Stimulated activated effector memory CD8-positive, alpha-beta T cell treated with anti-CD3 and anti-CD28 coated beads, Interleukin-12 subunit alpha, Interleukin-12 subunit beta, amount 100 ng/mL, for 72 hours (primary cell): ENCODE data around the gene CYP2E1.
"Not testable (repeated sequence)": the region's sequence is repeated elsewhere in the genome, so short reads cannot be mapped to it uniquely, and the experiment has no call there.

Experiments
- ATAC-seq: fragments of 150-1000 bp; cut with Tn5 transposase; 2 replicates; pipeline ENCODE4 v1.10.0; 2021
- DNase-seq, 2 donors: peaks; one replicate each; pipeline ENCODE4 v3.0.0; 2021 to 2022; ENCODE audit warnings: low spot score in 2 of 2
- H3K27ac Mint-ChIP-seq: one replicate; pipeline ENCODE4 v1.8.0; 2022; ENCODE audit warnings: mild to moderate bottlenecking, mixed read lengths
- H3K36me3 Mint-ChIP-seq: one replicate; pipeline ENCODE4 v1.8.0; 2022; ENCODE audit warnings: mild to moderate bottlenecking, mixed read lengths
- H3K4me1 Mint-ChIP-seq: one replicate; pipeline ENCODE4 v1.8.0; 2022; ENCODE audit warnings: mixed read lengths
- H3K4me3 Mint-ChIP-seq: one replicate; pipeline ENCODE4 v1.8.0; 2022; ENCODE audit warnings: mild to moderate bottlenecking, mixed read lengths
- H3K9me3 Mint-ChIP-seq: one replicate; pipeline ENCODE4 v1.8.0; 2022; ENCODE audit warnings: mixed read lengths

The CYP2E1 gene

GRCh38 chr10:133526957-133527588, at the start of gene CYP2E1:
CYP2E1 (plus strand) TSS chr10:133527363; CDS start chr10:133527396, 33 bp downstream.
- no peak for ATAC-seq
- H3K4me3 Mint-ChIP-seq: peak within 1 kb of the TSS; percentile 77
- peaks cover 24% of the 10 kb centered on the region for H3K4me1 Mint-ChIP-seq
- peaks cover 5% of the 10 kb centered on the region for H3K9me3 Mint-ChIP-seq
- no peaks in the 10 kb centered on the region for H3K36me3 Mint-ChIP-seq
- no peak for DNase-seq
- H3K27ac Mint-ChIP-seq: no peak within 1 kb of the TSS

GRCh38 chr10:133481086-133481643, 46.0 kb upstream of the CYP2E1 start:
- H3K4me1 Mint-ChIP-seq: peaks cover 7% of the 10 kb centered on the region
- DNase-seq (no peak), ATAC-seq (peak; percentile 31)
- H3K9me3 Mint-ChIP-seq: peaks cover 25% of the 10 kb centered on the region
- H3K36me3 Mint-ChIP-seq: peaks cover 18% of the 10 kb centered on the region
- H3K27ac Mint-ChIP-seq: peak overlapping the region; percentile 49
- no peak overlapping the region for H3K4me3 Mint-ChIP-seq

- no peak for ATAC-seq
These were observed 45.5 kb upstream of the CYP2E1 start for GRCh38 chr10:133481657-133482056.

DNA sequence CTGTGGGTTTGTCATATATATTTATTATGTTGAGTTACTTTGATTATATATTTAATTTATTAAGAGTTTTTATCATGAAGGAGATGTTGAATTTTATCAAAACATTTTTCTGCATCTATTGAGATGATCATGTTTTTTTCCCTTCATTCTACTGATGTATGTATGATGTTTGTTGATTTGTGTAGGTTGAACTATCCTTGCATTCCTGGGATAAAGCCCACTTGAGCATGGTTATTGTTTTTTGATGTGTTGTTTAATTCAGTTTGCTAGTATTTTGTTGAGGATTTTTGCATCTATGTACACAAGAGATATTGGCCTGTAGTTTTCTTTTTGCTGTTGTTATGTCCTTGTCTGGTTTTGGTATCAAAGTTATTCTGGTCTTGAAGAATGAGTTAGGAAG, 42.3 kb upstream of the CYP2E1 start:
- H3K27ac Mint-ChIP-seq: no peak overlapping the region
- H3K4me1 Mint-ChIP-seq: peaks cover 6% of the 10 kb centered on the region
- peaks cover 12% of the 10 kb centered on the region for H3K36me3 Mint-ChIP-seq
- ATAC-seq (no peak), DNase-seq (no peak)
- H3K9me3 Mint-ChIP-seq: peaks cover 39% of the 10 kb centered on the region
- no peak overlapping the region for H3K4me3 Mint-ChIP-seq

More at GRCh38 chr10:133481657-133482056, 45.5 kb upstream of the CYP2E1 start:
- Mint-ChIP-seq H3K36me3 (peaks cover 15% of the 10 kb centered on the region), H3K27ac (peak overlapping the region; percentile 49), H3K4me3 (no peak overlapping the region), H3K9me3 (peaks cover 29% of the 10 kb centered on the region), H3K4me1 (peaks cover 2% of the 10 kb centered on the region)
- DNase-seq: no peak

DNA sequence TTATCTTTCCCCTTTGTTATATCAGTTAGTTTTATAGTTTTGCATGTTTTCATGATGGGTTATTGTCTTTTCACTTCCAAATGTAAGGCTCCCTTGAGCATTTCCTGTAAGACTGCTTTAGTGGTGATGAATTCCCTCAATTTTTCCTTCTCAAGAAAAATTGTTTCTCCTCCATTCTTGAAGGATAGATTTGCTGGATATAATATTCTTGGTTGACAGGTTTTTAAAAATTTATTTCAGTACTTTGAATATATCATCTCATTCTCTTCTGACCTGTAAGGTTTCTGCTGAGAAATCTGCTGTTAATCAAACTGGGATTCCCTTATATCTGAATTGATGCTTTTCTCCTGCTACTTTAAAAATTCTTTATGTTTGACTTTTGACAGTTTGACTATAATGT, 40.1 kb upstream of the CYP2E1 start:
- peaks cover 17% of the 10 kb centered on the region for H3K36me3 Mint-ChIP-seq
- no peak for ATAC-seq
- peaks cover 39% of the 10 kb centered on the region for H3K9me3 Mint-ChIP-seq
- peaks cover 13% of the 10 kb centered on the region for H3K4me1 Mint-ChIP-seq
- H3K4me3 Mint-ChIP-seq: no peak overlapping the region
- no peak overlapping the region for H3K27ac Mint-ChIP-seq
- DNase-seq: no peak

- no peak overlapping the region for H3K4me3 Mint-ChIP-seq
- H3K9me3 Mint-ChIP-seq: peaks cover 31% of the 10 kb centered on the region
- no peak for DNase-seq
- ATAC-seq: no peak
- peaks cover 17% of the 10 kb centered on the region for H3K36me3 Mint-ChIP-seq
- peaks cover 13% of the 10 kb centered on the region for H3K4me1 Mint-ChIP-seq
- H3K27ac Mint-ChIP-seq: no peak overlapping the region
These were observed 38.8 kb upstream of the CYP2E1 start for GRCh38 chr10:133488354-133488753.

DNA sequence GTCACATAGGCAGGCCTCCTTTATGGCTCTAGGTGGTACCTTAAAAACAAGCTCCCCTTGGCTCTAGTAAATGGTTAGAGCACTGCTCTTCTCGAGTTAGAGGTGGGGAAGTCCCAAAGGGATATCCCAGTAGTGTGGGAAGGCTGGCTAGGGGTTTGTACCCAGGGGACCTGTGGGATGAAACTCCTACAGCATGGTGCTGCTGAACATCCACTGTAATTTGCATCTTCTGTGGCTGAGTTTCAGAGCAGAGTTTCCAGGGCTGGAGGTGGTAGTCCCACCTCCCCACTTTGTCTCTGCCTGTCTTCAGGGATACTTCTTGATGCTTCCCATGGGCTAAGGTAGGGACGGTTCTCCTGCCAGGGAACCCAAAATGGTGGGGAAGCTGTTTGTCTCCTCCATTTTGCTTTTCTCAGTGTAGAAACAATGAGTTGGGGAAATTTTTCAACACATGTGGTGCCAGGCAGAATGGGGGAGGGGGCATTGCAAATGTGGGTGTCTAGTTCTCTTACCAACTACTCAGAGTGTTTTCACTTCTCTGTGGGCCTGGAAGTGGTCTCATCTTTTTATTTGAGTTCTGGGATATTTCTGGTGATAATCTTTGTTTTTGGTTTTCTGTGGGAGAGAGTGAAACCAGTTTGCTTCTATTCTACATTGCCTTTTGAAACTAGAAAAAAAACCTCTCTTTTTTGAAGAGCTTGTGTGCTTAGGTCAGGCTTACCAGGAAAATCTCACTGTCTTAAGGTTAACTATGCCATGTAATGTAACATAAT, 37.2 kb upstream of the CYP2E1 start:
- ATAC-seq: peak; percentile 42
- peaks cover 13% of the 10 kb centered on the region for H3K4me1 Mint-ChIP-seq
- H3K27ac Mint-ChIP-seq: no peak overlapping the region
- DNase-seq: no peak
- no peak overlapping the region for H3K4me3 Mint-ChIP-seq
- H3K36me3 Mint-ChIP-seq: peaks cover 13% of the 10 kb centered on the region
- peaks cover 25% of the 10 kb centered on the region for H3K9me3 Mint-ChIP-seq

DNA sequence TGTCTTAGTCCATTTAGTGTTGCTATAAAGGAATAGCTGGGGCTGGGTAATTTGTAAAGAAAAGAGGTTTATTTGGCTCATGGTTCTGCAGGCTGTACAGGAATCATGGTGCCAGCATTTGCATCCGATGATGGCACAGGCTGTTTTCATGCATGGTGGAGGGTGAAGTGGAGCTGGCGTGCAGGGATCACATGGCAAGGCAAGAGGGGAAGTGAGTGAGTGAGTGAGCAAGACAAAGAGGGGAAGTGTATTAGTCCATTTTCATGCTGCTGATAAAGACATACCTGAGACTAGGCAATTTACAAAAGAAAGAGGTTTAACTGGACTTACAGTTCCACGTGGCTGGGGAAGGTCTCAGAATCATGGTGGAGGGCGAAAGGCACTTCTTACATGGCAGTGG, 33.6 kb upstream of the CYP2E1 start:
- H3K36me3 Mint-ChIP-seq, DNase-seq, H3K4me3 Mint-ChIP-seq, ATAC-seq, H3K9me3 Mint-ChIP-seq, H3K27ac Mint-ChIP-seq: not testable (repeated sequence)
- H3K4me1 Mint-ChIP-seq: peaks cover 13% of the 10 kb centered on the region

- not testable (repeated sequence) for H3K36me3 Mint-ChIP-seq, H3K4me1 Mint-ChIP-seq, DNase-seq, H3K4me3 Mint-ChIP-seq, ATAC-seq, H3K9me3 Mint-ChIP-seq, H3K27ac Mint-ChIP-seq
These were observed 29.8 kb upstream of the CYP2E1 start for GRCh38 chr10:133497363-133497762.

DNA sequence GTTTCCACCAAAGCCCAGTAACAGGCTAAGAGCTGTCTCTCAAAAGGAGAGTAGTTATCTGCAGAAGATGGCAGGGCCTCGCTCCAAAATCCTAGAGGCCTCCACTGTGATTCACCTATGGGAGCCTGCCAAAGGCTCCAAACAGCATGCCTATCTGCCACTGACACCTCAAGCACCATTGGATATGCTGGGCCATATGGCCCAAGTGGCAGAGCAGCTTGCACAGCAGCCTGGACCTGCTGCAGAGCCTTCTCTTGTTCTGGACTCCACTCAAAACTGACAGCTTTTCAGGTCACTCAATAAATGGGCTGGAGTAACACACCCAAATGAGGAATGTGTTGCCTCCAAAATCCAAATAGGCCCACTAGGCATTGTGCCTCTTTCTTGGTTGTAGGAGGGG, 28.0 kb upstream of the CYP2E1 start:
- not testable (repeated sequence) for H3K27ac Mint-ChIP-seq, ATAC-seq, H3K36me3 Mint-ChIP-seq, H3K4me3 Mint-ChIP-seq, H3K9me3 Mint-ChIP-seq, DNase-seq, H3K4me1 Mint-ChIP-seq

DNA sequence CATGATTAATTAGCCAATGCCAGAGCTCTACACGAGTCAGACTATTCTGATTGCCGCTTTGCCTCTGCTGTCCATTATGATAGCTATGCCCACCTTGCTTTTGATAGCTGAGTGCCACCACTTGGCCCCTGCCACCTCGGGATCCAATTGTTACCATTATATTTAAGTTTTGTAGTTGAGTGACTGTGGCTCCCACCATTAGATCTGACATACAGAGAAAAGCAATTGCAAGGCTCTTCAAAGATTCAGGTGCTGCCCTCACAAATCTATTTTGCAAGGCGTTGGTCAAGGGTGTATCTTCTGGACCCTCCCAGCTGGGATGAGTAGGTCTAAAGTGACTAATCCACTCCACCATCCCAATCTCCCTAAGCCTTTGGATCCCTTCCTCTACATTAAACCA, 26.3 kb upstream of the CYP2E1 start:
- not testable (repeated sequence) for ATAC-seq, H3K4me3 Mint-ChIP-seq, H3K36me3 Mint-ChIP-seq, H3K27ac Mint-ChIP-seq, H3K9me3 Mint-ChIP-seq, DNase-seq, H3K4me1 Mint-ChIP-seq

DNA sequence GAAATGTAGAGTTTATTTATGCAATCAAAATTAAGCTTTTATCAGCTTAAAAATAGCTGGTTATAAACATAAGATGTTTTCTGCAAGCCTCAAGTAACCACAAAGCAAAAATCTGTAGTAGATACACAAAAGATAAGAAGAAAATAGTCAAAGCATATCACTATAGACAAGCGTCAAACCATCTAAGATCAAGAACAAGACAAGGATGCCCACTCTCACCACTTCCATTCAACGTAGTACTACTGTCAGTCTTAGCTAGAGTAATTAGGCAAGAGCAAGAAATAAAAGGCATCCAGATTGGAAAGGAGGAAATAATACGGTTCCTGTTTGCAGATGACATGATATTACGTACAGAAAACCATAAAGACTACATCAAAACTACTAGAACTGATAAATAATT, 17.5 kb upstream of the CYP2E1 start:
- no peaks in the 10 kb centered on the region for H3K4me1 Mint-ChIP-seq
- DNase-seq (no peak), ATAC-seq (no peak)
- no peak overlapping the region for H3K27ac Mint-ChIP-seq
- H3K9me3 Mint-ChIP-seq: peaks cover 7% of the 10 kb centered on the region
- peaks cover 5% of the 10 kb centered on the region for H3K36me3 Mint-ChIP-seq
- H3K4me3 Mint-ChIP-seq: no peak overlapping the region

- peaks cover 5% of the 10 kb centered on the region for H3K36me3 Mint-ChIP-seq
- no peak overlapping the region for H3K4me3 Mint-ChIP-seq
- no peak overlapping the region for H3K27ac Mint-ChIP-seq
- H3K4me1 Mint-ChIP-seq: no peaks in the 10 kb centered on the region
- H3K9me3 Mint-ChIP-seq: peaks cover 7% of the 10 kb centered on the region
- no peak for ATAC-seq
- DNase-seq: no peak
These were observed 15.8 kb upstream of the CYP2E1 start for GRCh38 chr10:133511408-133511807.

DNA sequence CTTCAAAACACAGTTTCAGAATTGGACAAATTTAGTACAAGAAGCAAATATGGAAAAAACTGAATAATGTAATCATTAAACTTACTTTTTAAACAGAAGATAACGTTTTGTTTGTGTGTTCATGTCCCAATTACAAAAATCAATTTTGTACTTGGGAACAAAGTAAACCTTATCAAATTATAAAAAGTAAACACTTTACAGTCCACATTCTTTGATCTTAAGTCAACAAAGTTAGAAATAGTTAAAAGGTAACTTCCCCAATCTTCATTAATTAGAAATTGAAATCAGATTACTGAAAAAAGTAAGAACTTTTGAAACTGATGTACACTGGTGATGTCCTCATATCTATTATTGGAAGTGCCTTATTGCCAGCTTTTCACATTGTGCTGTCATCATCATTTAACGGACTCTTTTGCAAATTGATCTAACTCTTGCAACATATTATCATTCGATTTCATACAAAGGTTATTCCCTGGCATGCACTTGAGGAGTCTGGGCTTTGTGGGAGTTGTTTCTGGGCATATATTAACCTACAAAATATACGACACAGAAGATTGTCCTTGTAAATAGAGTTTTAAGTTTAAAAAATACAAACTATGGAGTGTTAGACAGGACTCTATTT, 15.1 kb upstream of the CYP2E1 start:
- peaks cover 4% of the 10 kb centered on the region for H3K36me3 Mint-ChIP-seq
- ATAC-seq (no peak), DNase-seq (no peak)
- H3K4me1 Mint-ChIP-seq: no peaks in the 10 kb centered on the region
- H3K27ac Mint-ChIP-seq: no peak overlapping the region
- peaks cover 7% of the 10 kb centered on the region for H3K9me3 Mint-ChIP-seq
- no peak overlapping the region for H3K4me3 Mint-ChIP-seq

GRCh38 chr10:133515471-133515870, 11.7 kb upstream of the CYP2E1 start:
- H3K36me3 Mint-ChIP-seq: no peaks in the 10 kb centered on the region
- no peaks in the 10 kb centered on the region for H3K9me3 Mint-ChIP-seq
- H3K27ac Mint-ChIP-seq: no peak overlapping the region
- no peak overlapping the region for H3K4me3 Mint-ChIP-seq
- ATAC-seq: no peak
- DNase-seq: no peak
- H3K4me1 Mint-ChIP-seq: peaks cover 9% of the 10 kb centered on the region
